ENCODE data around the gene SLC22A7. TPM values are rescaled to one million over a fixed set of nuclear protein-coding genes. Genes with fewer than 3 reads are reported as not detected.

The SLC22A7 gene
- total and polyA plus RNA-seq, 8 donors, result not detected

- Histone ChIP-seq H3K4me1 (peaks cover 0 to 9% (median 4%) of the 10 kb centered on the region in 4 donors), H3K36me3 (no peaks in the 10 kb centered on the region), H3K4me3 (no peak overlapping the region), H3K27me3 (peaks cover 6 to 68% (median 28%) of the 10 kb centered on the region in 3 donors), H3K27ac (no peak overlapping the region), H3K9me3 (no peaks in the 10 kb centered on the region)
- WGBS, 5 donors, result 64 to 72% (median 68%) methylated on average over 9 of the region's 9 CpGs
- TF ChIP-seq EP300 (IDR thresholded peaks at IDR 0.05) (no peak), POLR2AphosphoS5 (IDR thresholded peaks at IDR 0.05) (no peak), CTCF (IDR thresholded peaks at IDR 0.05) (no peak)
- intact Hi-C loops (cut with DNase I; ENCODE audit: low total_unique reads), result no loop called here
- no peak for DNase-seq
Observed at GRCh38 chr6:43282060-43282459, 16.0 kb upstream of the SLC22A7 start.

GRCh38 chr6:43282636-43283513 is 15.2 kb upstream of the SLC22A7 start:
- no peak for TF ChIP-seq POLR2A (IDR thresholded peaks at IDR 0.05)
- no peak for TF ChIP-seq CTCF (IDR thresholded peaks at IDR 0.05)
- TF ChIP-seq EP300 (IDR thresholded peaks at IDR 0.05), result no peak
- TF ChIP-seq POLR2AphosphoS5 (IDR thresholded peaks at IDR 0.05), result no peak
- peaks cover 0 to 9% (median 4%) of the 10 kb centered on the region in 4 donors for H3K4me1 ChIP-seq

GRCh38 chr6:43283514-43283901 is 14.6 kb upstream of the SLC22A7 start:
- 77 to 89% (median 86%) methylated on average over 8 to 18 of the region's 18 CpGs for WGBS, 5 donors
- no peak for DNase-seq

More at GRCh38 chr6:43282636-43283513, 15.2 kb upstream of the SLC22A7 start:
- Histone ChIP-seq H3K27me3 (peaks cover 6 to 63% (median 28%) of the 10 kb centered on the region in 3 donors), H3K4me3 (no peak overlapping the region), H3K27ac (no peak overlapping the region), H3K9me3 (no peaks in the 10 kb centered on the region), H3K36me3 (no peaks in the 10 kb centered on the region)
- no peak for DNase-seq
- WGBS, 5 donors, result 67 to 79% (median 75%) methylated on average over 16 to 32 of the region's 32 CpGs
- intact Hi-C loops (cut with DNase I; ENCODE audit: low total_unique reads), result no loop called here

GRCh38 chr6:43283905-43284304 is 14.2 kb upstream of the SLC22A7 start:
- intact Hi-C loops (cut with DNase I; ENCODE audit: low total_unique reads), result no loop called here
- no peak overlapping the region for H3K27ac ChIP-seq
- H3K9me3 ChIP-seq, result no peaks in the 10 kb centered on the region
- H3K36me3 ChIP-seq, result no peaks in the 10 kb centered on the region
- peaks cover 6 to 58% (median 28%) of the 10 kb centered on the region in 3 donors for H3K27me3 ChIP-seq
- no peak for TF ChIP-seq CTCF (IDR thresholded peaks at IDR 0.05)
- no peak for TF ChIP-seq EP300 (IDR thresholded peaks at IDR 0.05)
- no peak for TF ChIP-seq POLR2AphosphoS5 (IDR thresholded peaks at IDR 0.05)
- no peak for TF ChIP-seq POLR2A (IDR thresholded peaks at IDR 0.05)
- peaks cover 0 to 9% (median 4%) of the 10 kb centered on the region in 4 donors for H3K4me1 ChIP-seq
- WGBS, 5 donors, result 65 to 88% (median 72%) methylated on average over 19 to 27 of the region's 27 CpGs
- no peak for DNase-seq
- H3K4me3 ChIP-seq, result no peak overlapping the region

More at GRCh38 chr6:43283514-43283901, 14.6 kb upstream of the SLC22A7 start:
- H3K36me3 ChIP-seq, result no peaks in the 10 kb centered on the region
- H3K4me1 ChIP-seq, result peaks cover 0 to 9% (median 4%) of the 10 kb centered on the region in 4 donors
- H3K9me3 ChIP-seq, result no peaks in the 10 kb centered on the region
- H3K27me3 ChIP-seq, result peaks cover 6 to 58% (median 28%) of the 10 kb centered on the region in 3 donors
- intact Hi-C loops (cut with DNase I; ENCODE audit: low total_unique reads), result no loop called here
- no peak overlapping the region for H3K27ac ChIP-seq
- TF ChIP-seq POLR2A (IDR thresholded peaks at IDR 0.05) (no peak), CTCF (IDR thresholded peaks at IDR 0.05) (no peak), POLR2AphosphoS5 (IDR thresholded peaks at IDR 0.05) (no peak), EP300 (IDR thresholded peaks at IDR 0.05) (no peak)
- H3K4me3 ChIP-seq, result no peak overlapping the region
